RWPE1 (cell line): Measurements from ENCODE around the gene SYNPO.

ENCODE experiments used
- CTCF ChIA-PET: fragments of 350-600 bp; sonication (Branson Sonifier 250); formaldehyde crosslinking; extraction: SDS; loops from one replicate; lab custom pipeline; 2021; lab: Yijun Ruan, JAX
- POLR2A ChIA-PET: fragments of 400-600 bp; formaldehyde crosslinking; extraction: SDS; loops from one replicate; lab custom pipeline; 2020; ENCODE audit warnings: antibody characterized with exemption; ENCODE audit not compliant: low non-redundant PET; lab: Yijun Ruan, JAX
- DNase-seq: peaks from one replicate; pipeline ENCODE4 v3.0.0; 2012; ENCODE audit warnings: low spot score
- H3K27ac ChIP-seq: fragments of 450-650 bp; 2 replicates; pipeline ENCODE4 v1.5.1; 2017
- CTCF ChIP-seq: fragments of 450-650 bp; conservative IDR thresholded peaks from 2 replicates; pipeline ENCODE4 v1.5.1; 2017; ENCODE audit warnings: low read depth, mild to moderate bottlenecking

SYNPO gene

GRCh38 chr5:150641824-150642566, 1.5 kb downstream of the SYNPO start:
- no peak for DNase-seq
- POLR2A ChIA-PET: no interaction called here
- CTCF ChIA-PET: interaction anchor here (0.6 to 1.2 kb wide), 4 partner anchors 14 to 1264 kb away, joined by 3 to 6 read pairs (median 4); no protein-coding TSS in a partner anchor
- TF ChIP-seq CTCF: no peak
- peak overlapping the region; percentile 96 for H3K27ac ChIP-seq

GRCh38 chr5:150642567-150642927, 2.1 kb downstream of the SYNPO start:
- CTCF ChIA-PET: interaction anchor here (0.6 to 1.2 kb wide), 4 partner anchors 13 to 1264 kb away, joined by 3 to 6 read pairs (median 4); no protein-coding TSS in a partner anchor
- no peak for TF ChIP-seq CTCF
- peak overlapping the region; percentile 96 for H3K27ac ChIP-seq
- POLR2A ChIA-PET: interaction anchor here (0.7 kb wide), 1 partner anchor 15 kb away, joined by 4 read pairs; no protein-coding TSS in a partner anchor
- peak; percentile 97 for DNase-seq

- POLR2A ChIA-PET: interaction anchor here (0.7 kb wide), 1 partner anchor 14 kb away, joined by 4 read pairs; no protein-coding TSS in a partner anchor
- TF ChIP-seq CTCF: no peak
- CTCF ChIA-PET: interaction anchor here (0.6 to 1.2 kb wide), 3 partner anchors 13 to 1265 kb away, joined by 3 to 6 read pairs (median 5); no protein-coding TSS in a partner anchor
- peak overlapping the region; percentile 96 for H3K27ac ChIP-seq
- no peak for DNase-seq
Measured at GRCh38 chr5:150642991-150643710, 2.7 kb downstream of the SYNPO start.

GRCh38 chr5:150644058-150644457, 3.6 kb downstream of the SYNPO start:
- DNase-seq: no peak
- ChIA-PET POLR2A (no interaction called here), CTCF (interaction anchor here (0.6 to 0.7 kb wide), 2 partner anchors 12 to 24 kb away, joined by 4 to 8 read pairs; no protein-coding TSS in a partner anchor)
- peak overlapping the region; percentile 63 for H3K27ac ChIP-seq
- TF ChIP-seq CTCF: no peak

GRCh38 chr5:150644514-150644913, 4.1 kb downstream of the SYNPO start:
- no peak for DNase-seq
- ChIA-PET POLR2A (no interaction called here), CTCF (interaction anchor here (0.5 to 1.6 kb wide), 5 partner anchors 11 to 185 kb away, joined by 3 to 8 read pairs (median 4); no protein-coding TSS in a partner anchor)
- peak overlapping the region; percentile 63 for H3K27ac ChIP-seq
- no peak for TF ChIP-seq CTCF

GRCh38 chr5:150645070-150645700, 4.7 kb downstream of the SYNPO start:
- peak; percentile 44 for DNase-seq
- ChIA-PET CTCF (interaction anchor here (0.5 to 1.6 kb wide), 3 partner anchors 11 to 186 kb away, joined by 3 to 4 read pairs (median 3); no protein-coding TSS in a partner anchor), POLR2A (no interaction called here)
- peak overlapping the region; percentile 63 for H3K27ac ChIP-seq
- TF ChIP-seq CTCF: no peak
